Bronchial epithelial cell (primary cell): Measurements from ENCODE around the gene GNB5. TPM values are rescaled to one million over a fixed set of nuclear protein-coding genes. Genes with fewer than 3 reads are reported as not detected.

Experiments
- DNase-seq: peaks from one replicate; pipeline ENCODE4 v3.0.0-alpha.2; 2010; ENCODE audit warnings: low read depth
- FAIRE-seq: peaks from 2 replicates; lab custom pipeline; 2011; peaks lifted over from hg19 to GRCh38; lab: Jason Lieb, UNC
- H3K27me3 ChIP-seq: 2 replicates; pipeline ENCODE4 v1.5.1; 2011; ENCODE audit warnings: low read length; ENCODE audit not compliant: control insufficient read depth, insufficient read depth
- H3K36me3 ChIP-seq: 2 replicates; pipeline ENCODE4 v1.5.1; 2011; ENCODE audit warnings: low read length; ENCODE audit not compliant: control insufficient read depth, insufficient read depth
- H3K4me3 ChIP-seq: 2 replicates; pipeline ENCODE4 v1.5.1; 2011; ENCODE audit warnings: mild to moderate bottlenecking, low read depth, low read length, control low read depth
- CTCF ChIP-seq: IDR thresholded peaks from 2 replicates; pipeline ENCODE4 v1.5.1; 2011; ENCODE audit warnings: mild to moderate bottlenecking, moderate library complexity, low read length, control low read depth, inconsistent platforms; ENCODE audit not compliant: insufficient read depth, severe bottlenecking
- total RNA-seq: library from RNA; depleted of rRNA; stranded (reverse); fragments of >200 nt; gene quantifications from 2 replicates; pipeline ENCODE4 v1.2.1, GENCODE V29; 2014

GNB5 gene
- total RNA-seq, 1 donor from 2014 or later: 46.1 TPM

DNA sequence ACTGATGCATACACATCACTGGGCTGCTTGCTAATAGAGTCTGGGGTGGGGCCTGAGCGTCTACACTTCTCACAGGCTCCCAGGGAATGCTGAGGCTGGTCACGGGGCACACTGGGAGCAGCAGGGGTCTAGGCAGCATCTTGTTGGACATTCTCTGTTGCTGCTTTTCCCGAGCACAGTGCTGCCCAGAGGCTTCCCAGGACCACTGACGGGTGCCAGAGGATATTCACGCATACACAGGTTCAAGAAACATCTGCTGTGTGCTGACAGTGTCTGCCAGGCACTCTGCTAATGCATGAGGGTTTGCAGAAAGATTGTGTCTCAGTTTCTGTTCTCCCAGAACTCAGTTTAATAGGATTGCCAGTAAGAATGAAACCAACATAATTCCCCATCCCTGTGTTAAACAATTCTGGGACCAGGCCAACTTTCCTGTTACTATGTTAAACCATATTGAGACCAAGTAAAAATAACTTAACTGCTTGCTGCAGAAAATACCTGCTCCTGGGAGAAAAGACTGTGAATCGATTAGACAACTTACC, 54.7 kb downstream of the GNB5 start:
- no peak for TF ChIP-seq CTCF
- H3K27me3 ChIP-seq: no peaks in the 10 kb centered on the region
- peaks cover 3% of the 10 kb centered on the region for H3K36me3 ChIP-seq
- H3K4me3 ChIP-seq: no peak overlapping the region
- no peak for DNase-seq
- no peak for FAIRE-seq

- FAIRE-seq (no peak), DNase-seq (no peak)
- Histone ChIP-seq H3K36me3 (peaks cover 3% of the 10 kb centered on the region), H3K27me3 (no peaks in the 10 kb centered on the region), H3K4me3 (no peak overlapping the region)
- TF ChIP-seq CTCF: no peak
These were observed 56.6 kb downstream of the GNB5 start for GRCh38 chr15:52134502-52135144.

DNA sequence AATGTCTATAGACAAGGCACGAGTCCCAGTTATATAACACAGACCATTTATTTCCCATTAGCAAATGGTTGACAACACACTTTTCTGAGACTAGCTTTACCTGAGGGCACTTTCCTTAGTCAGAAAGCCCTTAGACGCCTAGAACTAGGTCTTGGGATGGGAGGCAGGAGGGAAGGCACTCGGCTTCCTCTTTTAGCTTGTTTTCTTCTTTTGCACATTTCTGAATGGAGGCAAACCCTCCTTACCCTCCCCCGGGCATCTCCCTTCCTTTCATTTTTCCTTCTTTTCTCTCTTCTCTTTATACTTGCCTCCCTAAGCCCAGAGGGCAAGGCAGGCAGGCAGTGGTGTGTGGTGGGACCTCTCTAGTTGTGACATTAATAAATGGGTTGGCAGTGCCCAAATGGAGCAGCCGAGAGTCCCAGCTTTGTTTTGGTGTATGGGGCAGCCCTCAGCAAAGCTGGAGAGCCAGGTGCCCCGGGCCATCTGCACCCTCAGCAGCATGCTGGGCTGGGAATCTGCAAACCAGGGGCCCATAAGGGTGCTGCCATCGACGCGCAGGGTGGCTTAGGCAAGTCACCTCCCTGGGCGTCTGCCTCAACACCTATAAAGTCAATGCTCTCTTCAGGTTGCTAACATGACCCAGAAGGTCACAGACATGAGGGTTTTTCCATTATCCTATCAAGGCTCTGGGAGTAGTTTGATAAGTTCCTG, 57.5 kb downstream of the GNB5 start:
- Histone ChIP-seq H3K36me3 (peaks cover 3% of the 10 kb centered on the region), H3K27me3 (no peaks in the 10 kb centered on the region), H3K4me3 (no peak overlapping the region)
- no peak for FAIRE-seq
- no peak for TF ChIP-seq CTCF
- no peak for DNase-seq

DNA sequence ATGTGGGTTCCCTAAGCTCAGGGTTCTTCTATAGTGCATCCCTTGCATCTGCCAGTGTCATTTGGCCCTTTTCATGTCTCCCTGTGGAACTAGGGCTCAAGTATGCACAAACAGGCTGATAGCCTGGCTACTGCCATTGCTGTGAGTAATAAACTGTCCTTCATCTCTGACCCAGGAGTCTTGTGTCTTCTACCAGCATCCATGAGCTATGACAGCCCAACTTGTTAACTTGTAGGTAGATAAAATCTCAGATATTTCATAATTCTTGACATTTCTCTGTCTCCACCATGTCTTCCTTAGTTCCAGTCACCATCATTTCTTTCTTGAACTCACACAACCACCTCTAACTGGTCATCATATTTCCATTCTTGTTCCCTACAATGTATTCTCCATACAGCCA, 59.1 kb downstream of the GNB5 start:
- Histone ChIP-seq H3K4me3 (no peak overlapping the region), H3K36me3 (peaks cover 2% of the 10 kb centered on the region), H3K27me3 (no peaks in the 10 kb centered on the region)
- TF ChIP-seq CTCF: no peak
- DNase-seq (no peak), FAIRE-seq (no peak)

GRCh38 chr15:52128568-52128967, 62.6 kb downstream of the GNB5 start:
- FAIRE-seq (no peak), DNase-seq (no peak)
- no peak for TF ChIP-seq CTCF
- peaks cover 1% of the 10 kb centered on the region for H3K36me3 ChIP-seq
- no peak overlapping the region for H3K4me3 ChIP-seq
- H3K27me3 ChIP-seq: no peaks in the 10 kb centered on the region
